CD4-positive, CD25-positive, alpha-beta regulatory T cell (primary cell): ENCODE data around the gene ZNF248. TPM values are rescaled to one million over a fixed set of nuclear protein-coding genes. Genes with fewer than 3 reads are reported as not detected.

Experiments
- ATAC-seq, 2 donors: fragments of 150-1000 bp; cut with Tn5 transposase; one replicate each; pipeline ENCODE4 v1.10.0; 2021; ENCODE audit warnings: low read depth in 2 of 2, moderate number of reproducible peaks in 2 of 2, moderate library complexity in 1 of 2
- DNase-seq, 3 donors: peaks; one replicate each; pipeline versions ENCODE4 v3.0.0 to v3.0.0-alpha.2; 2012 to 2022; ENCODE audit warnings: mixed read lengths in 1 of 3
- H3K27ac ChIP-seq: one replicate; pipeline ENCODE4 v1.7.0; 2013; ENCODE audit warnings: mild to moderate bottlenecking, low read length; ENCODE audit not compliant: insufficient read depth, poor library complexity, severe bottlenecking
- H3K27me3 ChIP-seq: one replicate; pipeline ENCODE4 v1.7.0; 2013; ENCODE audit warnings: low read length; ENCODE audit not compliant: control insufficient read depth, insufficient read depth
- H3K36me3 ChIP-seq: one replicate; pipeline ENCODE4 v1.7.0; 2013; ENCODE audit warnings: mild to moderate bottlenecking, low read length, moderate library complexity; ENCODE audit not compliant: control insufficient read depth, insufficient read depth
- H3K4me1 ChIP-seq: 2 replicates; pipeline ENCODE4 v1.7.0; 2013; ENCODE audit warnings: mild to moderate bottlenecking, low read length; ENCODE audit not compliant: insufficient read depth, control insufficient read depth, poor library complexity, severe bottlenecking
- H3K4me3 ChIP-seq: one replicate; pipeline ENCODE4 v1.7.0; 2013; ENCODE audit warnings: low read depth, mild to moderate bottlenecking, low read length, moderate library complexity
- H3K9me3 ChIP-seq, 2 experiments: 1 replicate in 1 of 2; 2 replicates in 1 of 2; pipeline ENCODE4 v1.7.0; 2013; ENCODE audit warnings: low read length in 2 of 2, mild to moderate bottlenecking in 1 of 2, moderate library complexity in 1 of 2; ENCODE audit not compliant: control insufficient read depth in 2 of 2
- H3K27ac Mint-ChIP-seq, 3 donors: one replicate each; pipeline ENCODE4 v1.8.0; 2020 to 2022; ENCODE audit warnings: mild to moderate bottlenecking in 3 of 3, mixed read lengths in 3 of 3, moderate library complexity in 2 of 3
- H3K27me3 Mint-ChIP-seq: one replicate; pipeline ENCODE4 v1.8.0; 2022; ENCODE audit warnings: mild to moderate bottlenecking, mixed read lengths
- H3K36me3 Mint-ChIP-seq: one replicate; pipeline ENCODE4 v1.8.0; 2020; ENCODE audit warnings: mixed read lengths
- H3K4me1 Mint-ChIP-seq, 4 donors: one replicate each; pipeline ENCODE4 v1.8.0; 2020 to 2022; ENCODE audit warnings: mixed read lengths in 4 of 4, mild to moderate bottlenecking in 1 of 4
- H3K4me3 Mint-ChIP-seq, 4 donors: one replicate each; pipeline ENCODE4 v1.8.0; 2020 to 2022; ENCODE audit warnings: mild to moderate bottlenecking in 4 of 4, mixed read lengths in 4 of 4, moderate library complexity in 3 of 4
- H3K9me3 Mint-ChIP-seq, 7 donors: one replicate each; pipeline ENCODE4 v1.8.0; 2020 to 2022; ENCODE audit warnings: mixed read lengths in 7 of 7, mild to moderate bottlenecking in 3 of 7, moderate library complexity in 2 of 7
- polyA plus RNA-seq, 4 donors: library from polyadenylated mRNA; unstranded; fragments of 300-500 nt; fragmentation: Illumina TruSeq; gene quantifications; one replicate each; pipeline ENCODE4 v1.2.3, GENCODE V29; 2021
- total RNA-seq: library from RNA; stranded (reverse); gene quantifications from one replicate; pipeline ENCODE4 v1.2.3, GENCODE V29; 2022

Gene ZNF248
- total and polyA plus RNA-seq, 5 donors from 2014 or later, result 3.1 to 5.7 (median 4.9) TPM

GRCh38 chr10:37856881-37857286, 526 bp downstream of the ZNF248 start:
- H3K4me3 ChIP-seq, result peak overlapping the region; percentile 86
- H3K27me3 ChIP-seq, result no peaks in the 10 kb centered on the region
- ATAC-seq (no peak), DNase-seq (peak in 2 of 3 donors; percentile 39 to 60)
- peaks cover 13% of the 10 kb centered on the region for H3K36me3 Mint-ChIP-seq
- H3K4me3 Mint-ChIP-seq, result peak overlapping the region; percentile 90 to 99 (median 96)
- H3K27ac Mint-ChIP-seq, result peak overlapping the region; percentile 88 to 99 (median 94)
- H3K36me3 ChIP-seq, result peaks cover 3% of the 10 kb centered on the region
- peaks cover 18 to 57% (median 44%) of the 10 kb centered on the region in 4 donors for H3K4me1 Mint-ChIP-seq
- H3K27me3 Mint-ChIP-seq, result no peaks in the 10 kb centered on the region
- peak overlapping the region; percentile 94 for H3K27ac ChIP-seq
- H3K9me3 ChIP-seq, result no peaks in the 10 kb centered on the region
- no peaks in the 10 kb centered on the region for H3K9me3 Mint-ChIP-seq
- H3K4me1 ChIP-seq, result peaks cover 18% of the 10 kb centered on the region

GRCh38 chr10:37855636-37856035, 1.8 kb downstream of the ZNF248 start:
- no peaks in the 10 kb centered on the region for H3K27me3 ChIP-seq
- ATAC-seq, result no peak
- no peak overlapping the region for H3K27ac ChIP-seq
- peaks cover 18 to 62% (median 48%) of the 10 kb centered on the region in 4 donors for H3K4me1 Mint-ChIP-seq
- no peak for DNase-seq
- H3K27me3 Mint-ChIP-seq, result no peaks in the 10 kb centered on the region
- peak overlapping the region in 2 of 3 donors; percentile 67 to 94 for H3K27ac Mint-ChIP-seq
- H3K9me3 ChIP-seq, result no peaks in the 10 kb centered on the region
- peaks cover 17% of the 10 kb centered on the region for H3K36me3 Mint-ChIP-seq
- H3K4me1 ChIP-seq, result peaks cover 18% of the 10 kb centered on the region
- peaks cover 3% of the 10 kb centered on the region for H3K36me3 ChIP-seq
- H3K4me3 ChIP-seq, result peak overlapping the region; percentile 1
- no peaks in the 10 kb centered on the region for H3K9me3 Mint-ChIP-seq
- H3K4me3 Mint-ChIP-seq, result peak overlapping the region; percentile 16 to 99 (median 79)

GRCh38 chr10:37854626-37855025, 2.8 kb downstream of the ZNF248 start:
- peak overlapping the region in 3 of 4 donors; percentile 33 to 69 (median 38) for H3K4me3 Mint-ChIP-seq
- H3K27me3 Mint-ChIP-seq, result no peaks in the 10 kb centered on the region
- Histone ChIP-seq H3K27me3 (no peaks in the 10 kb centered on the region), H3K4me1 (peaks cover 18% of the 10 kb centered on the region), H3K9me3 (no peaks in the 10 kb centered on the region), H3K36me3 (peaks cover 3% of the 10 kb centered on the region), H3K27ac (no peak overlapping the region), H3K4me3 (peak overlapping the region; percentile 28)
- no peak for DNase-seq
- ATAC-seq, result no peak
- H3K4me1 Mint-ChIP-seq, result peaks cover 18 to 62% (median 48%) of the 10 kb centered on the region in 4 donors
- peak overlapping the region in 1 of 3 donors; percentile 34 for H3K27ac Mint-ChIP-seq
- no peaks in the 10 kb centered on the region for H3K9me3 Mint-ChIP-seq
- H3K36me3 Mint-ChIP-seq, result peaks cover 17% of the 10 kb centered on the region

GRCh38 chr10:37844644-37845043, 12.8 kb downstream of the ZNF248 start:
- no peak for DNase-seq
- no peaks in the 10 kb centered on the region for H3K27me3 ChIP-seq
- H3K9me3 ChIP-seq, result peaks cover 4 to 9% of the 10 kb centered on the region in 2 experiments
- no peak for ATAC-seq
- Mint-ChIP-seq H3K27ac (no peak overlapping the region), H3K4me1 (peaks cover 10 to 23% (median 10%) of the 10 kb centered on the region in 4 donors), H3K36me3 (peaks cover 62% of the 10 kb centered on the region), H3K4me3 (no peak overlapping the region), H3K9me3 (peaks cover 0 to 19% (median 3%) of the 10 kb centered on the region in 7 donors), H3K27me3 (no peaks in the 10 kb centered on the region)
- H3K4me3 ChIP-seq, result no peak overlapping the region
- H3K4me1 ChIP-seq, result no peaks in the 10 kb centered on the region
- H3K36me3 ChIP-seq, result peaks cover 12% of the 10 kb centered on the region
- no peak overlapping the region for H3K27ac ChIP-seq

- no peak overlapping the region for H3K4me3 Mint-ChIP-seq
- Histone ChIP-seq H3K4me1 (no peaks in the 10 kb centered on the region), H3K27ac (no peak overlapping the region), H3K4me3 (no peak overlapping the region), H3K36me3 (peaks cover 60% of the 10 kb centered on the region), H3K9me3 (peaks cover 32 to 37% of the 10 kb centered on the region in 2 experiments), H3K27me3 (no peaks in the 10 kb centered on the region)
- peaks cover 91% of the 10 kb centered on the region for H3K36me3 Mint-ChIP-seq
- DNase-seq (no peak), ATAC-seq (no peak)
- no peak overlapping the region for H3K27ac Mint-ChIP-seq
- peaks cover 5 to 22% (median 11%) of the 10 kb centered on the region in 4 donors for H3K4me1 Mint-ChIP-seq
- H3K9me3 Mint-ChIP-seq, result peaks cover 6 to 46% (median 21%) of the 10 kb centered on the region in 7 donors
- H3K27me3 Mint-ChIP-seq, result no peaks in the 10 kb centered on the region
These were observed 18.2 kb downstream of the ZNF248 start for GRCh38 chr10:37839243-37839642.

GRCh38 chr10:37831495-37832333, 25.7 kb downstream of the ZNF248 start:
- peaks cover 79% of the 10 kb centered on the region for H3K36me3 ChIP-seq
- H3K9me3 ChIP-seq, result peaks cover 85 to 94% of the 10 kb centered on the region in 2 experiments
- H3K36me3 Mint-ChIP-seq, result peaks cover 94% of the 10 kb centered on the region

GRCh38 chr10:37826806-37827205, 30.6 kb downstream of the ZNF248 start:
- no peaks in the 10 kb centered on the region for H3K27me3 Mint-ChIP-seq
- Histone ChIP-seq H3K4me1 (no peaks in the 10 kb centered on the region), H3K36me3 (peaks cover 31% of the 10 kb centered on the region), H3K27ac (no peak overlapping the region), H3K4me3 (no peak overlapping the region), H3K9me3 (peaks cover 54 to 63% of the 10 kb centered on the region in 2 experiments), H3K27me3 (no peaks in the 10 kb centered on the region)
- ATAC-seq, result no peak
- DNase-seq, result no peak
- peaks cover 58% of the 10 kb centered on the region for H3K36me3 Mint-ChIP-seq
- peaks cover 9 to 70% (median 24%) of the 10 kb centered on the region in 7 donors for H3K9me3 Mint-ChIP-seq
- H3K4me1 Mint-ChIP-seq, result no peaks in the 10 kb centered on the region
- no peak overlapping the region for H3K4me3 Mint-ChIP-seq
- H3K27ac Mint-ChIP-seq, result no peak overlapping the region

More at GRCh38 chr10:37831495-37832333, 25.7 kb downstream of the ZNF248 start:
- Mint-ChIP-seq H3K9me3 (peaks cover 13 to 87% (median 45%) of the 10 kb centered on the region in 7 donors), H3K4me1 (peaks cover 0 to 15% (median 8%) of the 10 kb centered on the region in 4 donors), H3K27ac (no peak overlapping the region), H3K27me3 (no peaks in the 10 kb centered on the region), H3K4me3 (no peak overlapping the region)
- ATAC-seq, result no peak
- H3K27ac ChIP-seq, result no peak overlapping the region
- no peak overlapping the region for H3K4me3 ChIP-seq
- DNase-seq, result no peak
- H3K4me1 ChIP-seq, result no peaks in the 10 kb centered on the region
- H3K27me3 ChIP-seq, result no peaks in the 10 kb centered on the region
